ENCODE data around the gene RAP1GAP.

DNA sequence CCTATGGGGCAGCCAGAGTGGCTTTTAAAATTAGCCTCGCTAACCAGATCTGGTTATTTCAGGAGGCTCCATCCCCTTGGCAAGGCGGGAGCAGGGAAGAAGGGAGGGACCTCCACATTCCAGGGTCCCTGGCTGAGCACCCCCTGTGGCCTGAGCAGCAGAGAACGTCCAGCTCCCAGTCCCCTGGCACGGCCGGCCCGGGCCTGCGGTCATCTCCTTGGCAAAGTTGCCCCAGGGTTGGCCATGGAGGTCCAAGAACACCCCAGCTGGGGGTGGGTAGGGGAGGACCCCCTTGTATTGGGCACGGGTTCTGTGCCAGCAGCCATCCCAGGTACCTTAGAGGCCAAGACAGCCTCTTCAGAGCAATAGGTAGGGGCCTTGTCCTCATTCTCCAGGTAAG, 75.9 kb downstream of the RAP1GAP start:
- TF ChIP-seq POLR2A (IDR thresholded peaks at IDR 0.05): no peak
- TF ChIP-seq, protein P1, sequence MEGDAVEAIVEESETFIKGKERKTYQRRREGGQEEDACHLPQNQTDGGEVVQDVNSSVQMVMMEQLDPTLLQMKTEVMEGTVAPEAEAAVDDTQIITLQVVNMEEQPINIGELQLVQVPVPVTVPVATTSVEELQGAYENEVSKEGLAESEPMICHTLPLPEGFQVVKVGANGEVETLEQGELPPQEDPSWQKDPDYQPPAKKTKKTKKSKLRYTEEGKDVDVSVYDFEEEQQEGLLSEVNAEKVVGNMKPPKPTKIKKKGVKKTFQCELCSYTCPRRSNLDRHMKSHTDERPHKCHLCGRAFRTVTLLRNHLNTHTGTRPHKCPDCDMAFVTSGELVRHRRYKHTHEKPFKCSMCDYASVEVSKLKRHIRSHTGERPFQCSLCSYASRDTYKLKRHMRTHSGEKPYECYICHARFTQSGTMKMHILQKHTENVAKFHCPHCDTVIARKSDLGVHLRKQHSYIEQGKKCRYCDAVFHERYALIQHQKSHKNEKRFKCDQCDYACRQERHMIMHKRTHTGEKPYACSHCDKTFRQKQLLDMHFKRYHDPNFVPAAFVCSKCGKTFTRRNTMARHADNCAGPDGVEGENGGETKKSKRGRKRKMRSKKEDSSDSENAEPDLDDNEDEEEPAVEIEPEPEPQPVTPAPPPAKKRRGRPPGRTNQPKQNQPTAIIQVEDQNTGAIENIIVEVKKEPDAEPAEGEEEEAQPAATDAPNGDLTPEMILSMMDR (IDR thresholded peaks at IDR 0.05): no peak
